Measurements from ENCODE around the gene PHKA2. TPM values are rescaled to one million over a fixed set of nuclear protein-coding genes. Genes with fewer than 3 reads are reported as not detected.

Gene PHKA2
- total and polyA plus RNA-seq, 4 donors, result 14.2 to 34.3 (median 22.8) TPM

GRCh38 chrX:18934708-18935107 is 49.2 kb downstream of the PHKA2 start:
- H3K36me3 ChIP-seq (ENCODE audit: control insufficient read depth in 4 of 4, insufficient read depth in 4 of 4, low read length in 4 of 4), result peaks cover 0 to 8% (median 6%) of the 10 kb centered on the region in 4 donors
- no peak overlapping the region for H3K9ac ChIP-seq (ENCODE audit: insufficient read depth in 1 of 2, low read length in 2 of 2)
- ATAC-seq (ENCODE audit: insufficient read depth, low FRiP score) (no peak), DNase-seq (no peak)
- H3K27me3 ChIP-seq (ENCODE audit: control insufficient read depth in 3 of 3, insufficient read depth in 3 of 3, low read length in 2 of 3), result peaks cover 0 to 4% (median 0%) of the 10 kb centered on the region in 3 donors
- WGBS, 2 donors, result 86 to 100% methylated on average over 3 of the region's 3 CpGs
- H3K4me3 ChIP-seq, result no peak overlapping the region
- no peaks in the 10 kb centered on the region for H3K9me3 ChIP-seq (ENCODE audit: control insufficient read depth in 4 of 4, insufficient read depth in 3 of 4, low read length in 3 of 4)
- no peak overlapping the region for H3K27ac ChIP-seq (ENCODE audit: low read depth in 1 of 2, low read length in 1 of 2)
- no peak for TF ChIP-seq CTCF (IDR thresholded peaks at IDR 0.05; ENCODE audit: control extremely low read depth, extremely low read depth)
- no peaks in the 10 kb centered on the region for H3K4me1 ChIP-seq (ENCODE audit: control insufficient read depth in 5 of 5, insufficient read depth in 5 of 5, low read length in 5 of 5)

- DNase-seq (no peak), ATAC-seq (ENCODE audit: insufficient read depth, low FRiP score) (no peak)
- TF ChIP-seq CTCF (IDR thresholded peaks at IDR 0.05; ENCODE audit: control extremely low read depth, extremely low read depth), result no peak
- Histone ChIP-seq H3K4me1 (ENCODE audit: control insufficient read depth in 5 of 5, insufficient read depth in 5 of 5, low read length in 5 of 5) (no peaks in the 10 kb centered on the region), H3K27ac (ENCODE audit: low read depth in 1 of 2, low read length in 1 of 2) (no peak overlapping the region), H3K27me3 (ENCODE audit: control insufficient read depth in 3 of 3, insufficient read depth in 3 of 3, low read length in 2 of 3) (peaks cover 0 to 4% (median 0%) of the 10 kb centered on the region in 3 donors), H3K4me3 (no peak overlapping the region), H3K36me3 (ENCODE audit: control insufficient read depth in 4 of 4, insufficient read depth in 4 of 4, low read length in 4 of 4) (peaks cover 0 to 8% (median 6%) of the 10 kb centered on the region in 4 donors), H3K9ac (ENCODE audit: insufficient read depth in 1 of 2, low read length in 2 of 2) (no peak overlapping the region), H3K9me3 (ENCODE audit: control insufficient read depth in 4 of 4, insufficient read depth in 3 of 4, low read length in 3 of 4) (no peaks in the 10 kb centered on the region)
- 75 to 100% methylated on average over 3 of the region's 3 CpGs for WGBS, 2 donors
Measured at GRCh38 chrX:18933617-18934016, 50.3 kb downstream of the PHKA2 start.

GRCh38 chrX:18931972-18932371 is 51.9 kb downstream of the PHKA2 start:
- Histone ChIP-seq H3K4me3 (no peak overlapping the region), H3K9ac (ENCODE audit: insufficient read depth in 1 of 2, low read length in 2 of 2) (no peak overlapping the region), H3K27ac (ENCODE audit: low read depth in 1 of 2, low read length in 1 of 2) (no peak overlapping the region), H3K36me3 (ENCODE audit: control insufficient read depth in 4 of 4, insufficient read depth in 4 of 4, low read length in 4 of 4) (peaks cover 0 to 8% (median 4%) of the 10 kb centered on the region in 4 donors), H3K27me3 (ENCODE audit: control insufficient read depth in 3 of 3, insufficient read depth in 3 of 3, low read length in 2 of 3) (no peaks in the 10 kb centered on the region), H3K9me3 (ENCODE audit: control insufficient read depth in 4 of 4, insufficient read depth in 3 of 4, low read length in 3 of 4) (no peaks in the 10 kb centered on the region), H3K4me1 (ENCODE audit: control insufficient read depth in 5 of 5, insufficient read depth in 5 of 5, low read length in 5 of 5) (no peaks in the 10 kb centered on the region)
- TF ChIP-seq CTCF (IDR thresholded peaks at IDR 0.05; ENCODE audit: control extremely low read depth, extremely low read depth), result no peak
- ATAC-seq (ENCODE audit: insufficient read depth, low FRiP score) (no peak), DNase-seq (peak; percentile 13 to 46 (median 22))
- WGBS, 2 donors, result 64 to 88% methylated on average over 8 to 9 of the region's 9 CpGs

GRCh38 chrX:18929775-18930174 is 54.1 kb downstream of the PHKA2 start:
- Histone ChIP-seq H3K27me3 (ENCODE audit: control insufficient read depth in 3 of 3, insufficient read depth in 3 of 3, low read length in 2 of 3) (peaks cover 0 to 5% (median 0%) of the 10 kb centered on the region in 3 donors), H3K9ac (ENCODE audit: insufficient read depth in 1 of 2, low read length in 2 of 2) (no peak overlapping the region), H3K27ac (ENCODE audit: low read depth in 1 of 2, low read length in 1 of 2) (no peak overlapping the region), H3K9me3 (ENCODE audit: control insufficient read depth in 4 of 4, insufficient read depth in 3 of 4, low read length in 3 of 4) (no peaks in the 10 kb centered on the region), H3K4me1 (ENCODE audit: control insufficient read depth in 5 of 5, insufficient read depth in 5 of 5, low read length in 5 of 5) (no peaks in the 10 kb centered on the region), H3K36me3 (ENCODE audit: control insufficient read depth in 4 of 4, insufficient read depth in 4 of 4, low read length in 4 of 4) (peaks cover 0 to 7% (median 5%) of the 10 kb centered on the region in 4 donors), H3K4me3 (no peak overlapping the region)
- TF ChIP-seq CTCF (IDR thresholded peaks at IDR 0.05; ENCODE audit: control extremely low read depth, extremely low read depth), result no peak
- no peak for ATAC-seq (ENCODE audit: insufficient read depth, low FRiP score)
- WGBS, 2 donors, result 91 to 100% methylated on average over 3 of the region's 3 CpGs
- no peak for DNase-seq

All from lung (tissue), 12 donors.